Activated naive CD4-positive, alpha-beta T cell treated with anti-CD3 and anti-CD28 coated beads for 36 hours (primary cell): ENCODE results near the gene SNX32. TPM values are rescaled to one million over a fixed set of nuclear protein-coding genes. Genes with fewer than 3 reads are reported as not detected.

Experiments
- CTCF ChIA-PET: fragments of 350-600 bp; sonication (Branson Sonifier 250); formaldehyde crosslinking; loops from one replicate; lab custom pipeline; 2021; ENCODE audit warnings: antibody characterized with exemption; lab: Charles Lee
- DNase-seq: peaks from one replicate; pipeline ENCODE4 v3.0.0-alpha.2; 2020
- H3K27ac Mint-ChIP-seq: one replicate; pipeline ENCODE4 v1.8.0; 2021; ENCODE audit warnings: mild to moderate bottlenecking, mixed read lengths
- H3K27me3 Mint-ChIP-seq: one replicate; pipeline ENCODE4 v1.8.0; 2021; ENCODE audit warnings: low read depth, mixed read lengths
- H3K36me3 Mint-ChIP-seq: one replicate; pipeline ENCODE4 v1.8.0; 2021; ENCODE audit warnings: low read depth, mixed read lengths
- H3K4me1 Mint-ChIP-seq: one replicate; pipeline ENCODE4 v1.8.0; 2021; ENCODE audit warnings: low read depth, mixed read lengths
- H3K4me3 Mint-ChIP-seq: one replicate; pipeline ENCODE4 v1.8.0; 2021; ENCODE audit warnings: mild to moderate bottlenecking, moderate library complexity, mixed read lengths
- H3K9me3 Mint-ChIP-seq: one replicate; pipeline ENCODE4 v1.8.0; 2021; ENCODE audit warnings: mixed read lengths
- intact Hi-C: fragments of 100-400 bp; cut with micrococcal nuclease; formaldehyde crosslinking; loops from one replicate; pipeline ENCODE4 v1.15.1; 2023
- total RNA-seq, 2 experiments: library from RNA; stranded (reverse); gene quantifications; one replicate each; pipeline ENCODE4 v1.2.3, GENCODE V29; 2021

Gene SNX32
- total RNA-seq, 2 experiments from 2014 or later, result 1.5 to 2.0 TPM

- peaks cover 15% of the 10 kb centered on the region for H3K36me3 Mint-ChIP-seq
- H3K4me3 Mint-ChIP-seq, result no peak overlapping the region
- H3K27me3 Mint-ChIP-seq, result no peaks in the 10 kb centered on the region
- no peaks in the 10 kb centered on the region for H3K9me3 Mint-ChIP-seq
- intact Hi-C loops, result no loop called here
- DNase-seq, result no peak
- peak overlapping the region; percentile 7 for H3K27ac Mint-ChIP-seq
- peaks cover 51% of the 10 kb centered on the region for H3K4me1 Mint-ChIP-seq
- CTCF ChIA-PET, result interaction anchor here (0.6 to 14.7 kb wide), 2 partner anchors 20 to 465 kb away, joined by 3 to 178 read pairs; partner anchors contain the start of genes CFL1 and MUS81
Measured at GRCh38 chr11:65880844-65881421, 47.2 kb downstream of the SNX32 start.

GRCh38 chr11:65882120-65883057, 48.6 kb downstream of the SNX32 start:
- intact Hi-C loops, result no loop called here
- H3K36me3 Mint-ChIP-seq, result peaks cover 25% of the 10 kb centered on the region
- H3K9me3 Mint-ChIP-seq, result no peaks in the 10 kb centered on the region
- H3K27me3 Mint-ChIP-seq, result no peaks in the 10 kb centered on the region
- H3K27ac Mint-ChIP-seq, result no peak overlapping the region
- peaks cover 58% of the 10 kb centered on the region for H3K4me1 Mint-ChIP-seq
- no peak for DNase-seq
- H3K4me3 Mint-ChIP-seq, result no peak overlapping the region
- CTCF ChIA-PET, result interaction anchor here (0.7 to 14.7 kb wide), 4 partner anchors 8 to 112 kb away, joined by 3 to 178 read pairs (median 3); partner anchors contain the start of genes CCDC85B, CFL1 and MUS81

GRCh38 chr11:65883058-65883761, 49.4 kb downstream of the SNX32 start:
- no peaks in the 10 kb centered on the region for H3K9me3 Mint-ChIP-seq
- peaks cover 27% of the 10 kb centered on the region for H3K36me3 Mint-ChIP-seq
- H3K4me1 Mint-ChIP-seq, result peaks cover 64% of the 10 kb centered on the region
- intact Hi-C loops, result no loop called here
- H3K27me3 Mint-ChIP-seq, result no peaks in the 10 kb centered on the region
- DNase-seq, result no peak
- H3K4me3 Mint-ChIP-seq, result no peak overlapping the region
- no peak overlapping the region for H3K27ac Mint-ChIP-seq
- CTCF ChIA-PET, result interaction anchor here (0.7 to 14.7 kb wide), 13 partner anchors 12 to 112 kb away, joined by 3 to 178 read pairs (median 10); partner anchors contain the start of genes CFL1, EFEMP2 and MUS81

GRCh38 chr11:65883786-65884715, 50.3 kb downstream of the SNX32 start:
- Mint-ChIP-seq H3K4me3 (no peak overlapping the region), H3K27me3 (no peaks in the 10 kb centered on the region), H3K36me3 (peaks cover 29% of the 10 kb centered on the region), H3K27ac (peak overlapping the region; percentile 80), H3K9me3 (no peaks in the 10 kb centered on the region), H3K4me1 (peaks cover 63% of the 10 kb centered on the region)
- CTCF ChIA-PET, result interaction anchor here (0.6 to 14.7 kb wide), 43 partner anchors 10 to 1101 kb away, joined by 3 to 178 read pairs (median 5); partner anchors contain the start of genes CFL1, EFEMP2, MUS81 and SART1
- DNase-seq, result no peak
- intact Hi-C loops, result loop anchor here (1.0 to 2.0 kb wide), 2 partner anchors 27 to 105 kb away; no protein-coding TSS in a partner anchor

- peak; percentile 86 for DNase-seq
- Mint-ChIP-seq H3K27me3 (no peaks in the 10 kb centered on the region), H3K4me3 (no peak overlapping the region), H3K36me3 (peaks cover 29% of the 10 kb centered on the region), H3K27ac (peak overlapping the region; percentile 80), H3K9me3 (no peaks in the 10 kb centered on the region), H3K4me1 (peaks cover 63% of the 10 kb centered on the region)
- intact Hi-C loops, result loop anchor here (1.0 to 2.0 kb wide), 2 partner anchors 26 to 105 kb away; no protein-coding TSS in a partner anchor
- CTCF ChIA-PET, result interaction anchor here (0.6 to 14.7 kb wide), 47 partner anchors 11 to 1102 kb away, joined by 3 to 178 read pairs (median 5); partner anchors contain the start of genes CFL1, EFEMP2, MUS81 and SART1
Measured at GRCh38 chr11:65884716-65885092, 50.9 kb downstream of the SNX32 start.

GRCh38 chr11:65885231-65885630, 51.5 kb downstream of the SNX32 start:
- H3K9me3 Mint-ChIP-seq, result no peaks in the 10 kb centered on the region
- intact Hi-C loops, result loop anchor here (2.0 kb wide), 1 partner anchor 26 kb away; no protein-coding TSS in a partner anchor
- peaks cover 29% of the 10 kb centered on the region for H3K36me3 Mint-ChIP-seq
- no peak for DNase-seq
- peaks cover 63% of the 10 kb centered on the region for H3K4me1 Mint-ChIP-seq
- H3K4me3 Mint-ChIP-seq, result no peak overlapping the region
- no peak overlapping the region for H3K27ac Mint-ChIP-seq
- CTCF ChIA-PET, result interaction anchor here (0.6 to 14.7 kb wide), 41 partner anchors 10 to 404 kb away, joined by 3 to 178 read pairs (median 6); partner anchors contain the start of genes CFL1, EFEMP2, MUS81 and SART1
- H3K27me3 Mint-ChIP-seq, result no peaks in the 10 kb centered on the region

GRCh38 chr11:65885808-65886536, 52.2 kb downstream of the SNX32 start:
- peak overlapping the region; percentile 97 for H3K4me3 Mint-ChIP-seq

GRCh38 chr11:65886826-65887722, 53.3 kb downstream of the SNX32 start:
- CTCF ChIA-PET, result interaction anchor here (0.6 to 14.7 kb wide), 23 partner anchors 9 to 520 kb away, joined by 3 to 178 read pairs (median 5); partner anchors contain the start of genes BANF1, CFL1, EFEMP2 and EIF1AD
- H3K9me3 Mint-ChIP-seq, result no peaks in the 10 kb centered on the region

More at GRCh38 chr11:65885808-65886536, 52.2 kb downstream of the SNX32 start:
- no peaks in the 10 kb centered on the region for H3K9me3 Mint-ChIP-seq
- peaks cover 29% of the 10 kb centered on the region for H3K36me3 Mint-ChIP-seq
- CTCF ChIA-PET, result interaction anchor here (0.7 to 14.7 kb wide), 26 partner anchors 8 to 174 kb away, joined by 3 to 178 read pairs (median 8); partner anchors contain the start of genes CFL1, EFEMP2, MUS81 and SNX32
- no peaks in the 10 kb centered on the region for H3K27me3 Mint-ChIP-seq
- peaks cover 57% of the 10 kb centered on the region for H3K4me1 Mint-ChIP-seq
- intact Hi-C loops, result loop anchor here (2.0 kb wide), 1 partner anchor 25 kb away; no protein-coding TSS in a partner anchor
- no peak overlapping the region for H3K27ac Mint-ChIP-seq
- DNase-seq, result no peak

GRCh38 chr11:65887723-65888162, 54.0 kb downstream of the SNX32 start:
- H3K27me3 Mint-ChIP-seq, result no peaks in the 10 kb centered on the region
- H3K4me3 Mint-ChIP-seq, result peak overlapping the region; percentile 97
- H3K4me1 Mint-ChIP-seq, result peaks cover 57% of the 10 kb centered on the region
- CTCF ChIA-PET, result interaction anchor here (0.6 to 14.7 kb wide), 29 partner anchors 9 to 222 kb away, joined by 3 to 178 read pairs (median 5); partner anchors contain the start of genes BANF1, CFL1, EFEMP2 and EIF1AD
- intact Hi-C loops, result loop anchor here (1.0 to 2.0 kb wide), 5 partner anchors 13 to 177 kb away; partner anchors contain the start of genes AP5B1, CFL1, EFEMP2 and FOSL1
- peaks cover 39% of the 10 kb centered on the region for H3K36me3 Mint-ChIP-seq
- DNase-seq, result peak; percentile 50
- H3K9me3 Mint-ChIP-seq, result no peaks in the 10 kb centered on the region
- H3K27ac Mint-ChIP-seq, result peak overlapping the region; percentile 95

More at GRCh38 chr11:65886826-65887722, 53.3 kb downstream of the SNX32 start:
- peak overlapping the region; percentile 97 for H3K4me3 Mint-ChIP-seq
- H3K36me3 Mint-ChIP-seq, result peaks cover 33% of the 10 kb centered on the region
- H3K27me3 Mint-ChIP-seq, result no peaks in the 10 kb centered on the region
- no peak for DNase-seq
- H3K4me1 Mint-ChIP-seq, result peaks cover 52% of the 10 kb centered on the region
- intact Hi-C loops, result no loop called here
- peak overlapping the region; percentile 95 for H3K27ac Mint-ChIP-seq
